ENCODE data around the gene ANO8. TPM values are rescaled to one million over a fixed set of nuclear protein-coding genes. Genes with fewer than 3 reads are reported as not detected.
"Not testable (repeated sequence)": the region's sequence is repeated elsewhere in the genome, so short reads cannot be mapped to it uniquely, and the experiment has no call there.

Gene ANO8
- total RNA-seq, 1 donor from 2014 or later, result 34.8 TPM

- Histone ChIP-seq H3K4me1 (peaks cover 7 to 11% of the 10 kb centered on the region in 2 donors), H3K9me3 (no peaks in the 10 kb centered on the region), H3K27ac (no peak overlapping the region), H3K4me3 (no peak overlapping the region), H3K36me3 (peaks cover 4 to 9% of the 10 kb centered on the region in 2 donors), H3K27me3 (peaks cover 8% of the 10 kb centered on the region)
- intact Hi-C loops (cut with DNase I), result loop anchor here (2.0 kb wide), 1 partner anchor 23 kb away; no protein-coding TSS in a partner anchor
- TF ChIP-seq CTCF (IDR thresholded peaks at IDR 0.05), result no peak
- no peak for DNase-seq (ENCODE audit: low spot score in 2 of 2)
These were observed 51.1 kb downstream of the ANO8 start for GRCh38 chr19:17283504-17283996.

GRCh38 chr19:17282488-17283125, 52.0 kb downstream of the ANO8 start:
- TF ChIP-seq CTCF (IDR thresholded peaks at IDR 0.05), result peak; percentile 92 to 94 (median 94)
- no peak overlapping the region for H3K27ac ChIP-seq
- intact Hi-C loops (cut with DNase I), result loop anchor here (1.0 to 2.0 kb wide), 3 partner anchors 22 to 215 kb away; no protein-coding TSS in a partner anchor
- H3K9me3 ChIP-seq, result no peaks in the 10 kb centered on the region
- H3K36me3 ChIP-seq, result peaks cover 7 to 17% of the 10 kb centered on the region in 2 donors
- peak overlapping the region; percentile 27 to 56 for H3K4me3 ChIP-seq
- peak in 1 of 2 donors; percentile 87 for DNase-seq (ENCODE audit: low spot score in 2 of 2)
- H3K4me1 ChIP-seq, result peaks cover 7 to 11% of the 10 kb centered on the region in 2 donors
- peaks cover 8% of the 10 kb centered on the region for H3K27me3 ChIP-seq

GRCh38 chr19:17281391-17282304, 53.0 kb downstream of the ANO8 start, which contains the start of gene ANKLE1:
TSS of gene ANKLE1 (plus strand) at chr19:17281901. CDS start at chr19:17281921, 20 bp downstream.
- peaks cover 17 to 26% of the 10 kb centered on the region in 2 donors for H3K36me3 ChIP-seq
- H3K4me1 ChIP-seq, result peaks cover 7 to 11% of the 10 kb centered on the region in 2 donors
- peaks cover 8% of the 10 kb centered on the region for H3K27me3 ChIP-seq
- intact Hi-C loops (cut with DNase I), result loop anchor here (1.0 to 2.0 kb wide), 3 partner anchors 21 to 214 kb away; no protein-coding TSS in a partner anchor
- TF ChIP-seq CTCF (IDR thresholded peaks at IDR 0.05), result no peak
- no peak for DNase-seq (ENCODE audit: low spot score in 2 of 2)
- H3K27ac ChIP-seq, result no peak within 1 kb of the TSS
- peak within 1 kb of the TSS; percentile 27 to 56 for H3K4me3 ChIP-seq
- H3K9me3 ChIP-seq, result no peaks in the 10 kb centered on the region

- peaks cover 7 to 11% of the 10 kb centered on the region in 2 donors for H3K4me1 ChIP-seq
- H3K4me3 ChIP-seq, result no peak overlapping the region
- intact Hi-C loops (cut with DNase I), result no loop called here
- H3K36me3 ChIP-seq, result peaks cover 30 to 49% of the 10 kb centered on the region in 2 donors
- H3K27me3 ChIP-seq, result peaks cover 8% of the 10 kb centered on the region
- no peak overlapping the region for H3K27ac ChIP-seq
- DNase-seq (ENCODE audit: low spot score in 2 of 2), result no peak
- TF ChIP-seq CTCF (IDR thresholded peaks at IDR 0.05), result no peak
- H3K9me3 ChIP-seq, result no peaks in the 10 kb centered on the region
These were observed 55.2 kb downstream of the ANO8 start for GRCh38 chr19:17279436-17279835.

GRCh38 chr19:17275441-17276175, 59.0 kb downstream of the ANO8 start:
- H3K27ac ChIP-seq, result no peak overlapping the region
- no peaks in the 10 kb centered on the region for H3K4me1 ChIP-seq
- intact Hi-C loops (cut with DNase I), result no loop called here
- no peaks in the 10 kb centered on the region for H3K9me3 ChIP-seq
- TF ChIP-seq CTCF (IDR thresholded peaks at IDR 0.05), result no peak
- H3K36me3 ChIP-seq, result peaks cover 64 to 82% of the 10 kb centered on the region in 2 donors
- DNase-seq (ENCODE audit: low spot score in 2 of 2), result no peak
- no peaks in the 10 kb centered on the region for H3K27me3 ChIP-seq
- no peak overlapping the region for H3K4me3 ChIP-seq

- H3K4me1 ChIP-seq; H3K27me3 ChIP-seq; H3K27ac ChIP-seq; H3K4me3 ChIP-seq; DNase-seq (ENCODE audit: low spot score in 2 of 2); H3K9me3 ChIP-seq; intact Hi-C loops (cut with DNase I): not testable (repeated sequence)
- H3K36me3 ChIP-seq, result peaks cover 69 to 88% of the 10 kb centered on the region in 2 donors
These were observed 59.8 kb downstream of the ANO8 start for GRCh38 chr19:17274892-17275291.

Data from ascending aorta (tissue), 2 donors.